ENCODE data around the gene LRP1-AS. TPM values are rescaled to one million over a fixed set of nuclear protein-coding genes. Genes with fewer than 3 reads are reported as not detected.
A peak's percentile ranks its signal among the peaks of the same experiment; 100 is the strongest.

Gene LRP1-AS
- total RNA-seq, 2 donors from 2014 or later: not detected

GRCh38 chr12:57110104-57111030, 37.1 kb downstream of the LRP1-AS start:
- ATAC-seq: peak; percentile 42
- intact Hi-C loops (cut with DNase I, micrococcal nuclease): loop anchor here (5.0 to 10.0 kb wide), 2 partner anchors 46 to 98 kb away; no protein-coding TSS in a partner anchor
- DNase-seq: peak; percentile 73 to 87

GRCh38 chr12:57109207-57110103, 38.0 kb downstream of the LRP1-AS start:
- no peak for DNase-seq
- ATAC-seq: no peak
- intact Hi-C loops (cut with DNase I, micrococcal nuclease): loop anchor here (5.0 to 10.0 kb wide), 2 partner anchors 45 to 97 kb away; no protein-coding TSS in a partner anchor

DNA sequence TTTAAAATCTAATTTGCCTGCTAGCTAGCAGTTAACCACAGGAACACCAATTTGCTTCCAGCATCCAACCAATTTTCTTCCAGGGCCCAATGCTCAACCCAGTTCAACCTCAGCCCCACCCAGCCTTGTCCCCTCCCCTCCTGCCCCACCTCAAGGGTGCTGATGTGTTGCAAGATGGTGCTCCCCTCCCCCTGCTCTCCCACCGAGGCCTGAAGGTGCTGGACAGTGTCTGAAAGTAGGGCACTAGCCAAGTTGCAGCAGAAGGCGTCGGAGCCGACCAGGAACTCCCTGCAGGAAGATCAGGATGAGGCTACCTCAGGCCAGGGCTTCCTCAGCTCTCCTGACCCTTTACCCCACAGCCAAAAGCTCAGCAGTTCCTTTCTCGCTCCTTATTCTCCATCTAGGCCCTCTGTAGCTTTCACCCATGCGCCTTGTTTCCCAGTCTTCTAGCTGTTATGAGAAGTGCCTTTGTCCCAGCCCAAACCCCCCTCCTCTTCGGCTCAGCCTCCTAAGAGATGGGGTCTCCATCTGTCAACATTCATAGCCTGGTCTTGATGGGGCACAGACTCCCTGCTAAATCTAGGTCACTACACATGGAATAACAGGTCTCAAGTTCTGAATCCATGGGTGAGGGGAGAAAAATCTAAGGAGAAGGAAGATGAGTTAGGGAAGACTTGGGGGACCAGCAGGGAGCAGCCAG, 39.8 kb downstream of the LRP1-AS start:
- DNase-seq: no peak
- intact Hi-C loops (cut with DNase I, micrococcal nuclease): no loop called here
- no peak for ATAC-seq

DNA sequence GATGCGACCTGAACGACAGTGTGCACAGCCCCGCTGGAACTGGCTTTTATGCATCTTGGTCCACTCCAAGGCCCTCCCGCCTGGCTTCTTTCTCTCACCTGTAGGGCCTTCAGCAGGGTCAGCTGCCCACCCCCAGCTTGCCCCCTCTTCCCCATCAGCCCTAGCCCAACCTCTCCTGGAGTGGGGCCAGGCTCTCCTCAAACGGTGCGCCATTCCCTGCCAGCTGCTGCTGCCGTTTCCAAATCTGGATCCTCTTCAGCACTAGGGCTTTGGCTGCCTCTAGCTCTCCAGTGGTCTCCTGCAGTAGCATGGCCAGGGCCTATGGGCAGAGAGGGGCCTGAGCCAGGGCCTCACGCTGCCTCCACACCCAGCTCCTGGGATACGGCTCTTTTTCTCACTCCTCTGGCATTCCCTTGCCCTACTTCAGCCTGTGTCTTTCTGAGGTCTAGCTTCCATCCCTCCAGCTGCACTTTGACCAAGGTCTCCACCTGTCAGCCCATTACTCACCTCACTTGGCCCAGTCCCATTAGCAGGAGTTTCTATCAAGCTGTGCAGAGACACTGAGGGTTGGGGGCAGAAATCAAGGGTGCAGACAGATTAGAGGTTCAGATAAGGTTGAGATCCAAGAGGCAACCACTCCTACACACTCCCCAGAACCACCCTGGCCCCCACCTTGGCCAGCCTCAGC, 41.3 kb downstream of the LRP1-AS start:
- DNase-seq: no peak
- no peak for ATAC-seq
- intact Hi-C loops (cut with DNase I, micrococcal nuclease): no loop called here

- DNase-seq: no peak
- no peak for ATAC-seq
- intact Hi-C loops (cut with DNase I, micrococcal nuclease): no loop called here
These were observed 42.2 kb downstream of the LRP1-AS start for GRCh38 chr12:57105011-57105753.

- intact Hi-C loops (cut with DNase I, micrococcal nuclease): no loop called here
- DNase-seq: no peak
These were observed 43.0 kb downstream of the LRP1-AS start for GRCh38 chr12:57104292-57104910.

GRCh38 chr12:57103856-57104255, 43.6 kb downstream of the LRP1-AS start:
- DNase-seq (no peak), ATAC-seq (no peak)
- intact Hi-C loops (cut with DNase I, micrococcal nuclease): no loop called here

More at GRCh38 chr12:57104292-57104910, 43.0 kb downstream of the LRP1-AS start:
- ATAC-seq: no peak

- intact Hi-C loops (cut with DNase I, micrococcal nuclease): no loop called here
- DNase-seq (peak in 1 of 2 donors; percentile 47), ATAC-seq (peak; percentile 81)
These were observed 45.3 kb downstream of the LRP1-AS start for GRCh38 chr12:57101892-57102695.

- intact Hi-C loops (cut with DNase I, micrococcal nuclease): no loop called here
- DNase-seq (no peak), ATAC-seq (no peak)
These were observed 47.7 kb downstream of the LRP1-AS start for GRCh38 chr12:57099766-57100165.

GRCh38 chr12:57099047-57099714, 48.2 kb downstream of the LRP1-AS start:
- DNase-seq: no peak
- intact Hi-C loops (cut with DNase I, micrococcal nuclease): no loop called here
- no peak for ATAC-seq

GRCh38 chr12:57098546-57098945, 48.9 kb downstream of the LRP1-AS start:
- intact Hi-C loops (cut with DNase I, micrococcal nuclease): no loop called here
- no peak for DNase-seq
- no peak for ATAC-seq

- ATAC-seq: no peak
- intact Hi-C loops (cut with DNase I, micrococcal nuclease): no loop called here
- DNase-seq: no peak
These were observed 49.9 kb downstream of the LRP1-AS start for GRCh38 chr12:57097554-57097835.

DNA sequence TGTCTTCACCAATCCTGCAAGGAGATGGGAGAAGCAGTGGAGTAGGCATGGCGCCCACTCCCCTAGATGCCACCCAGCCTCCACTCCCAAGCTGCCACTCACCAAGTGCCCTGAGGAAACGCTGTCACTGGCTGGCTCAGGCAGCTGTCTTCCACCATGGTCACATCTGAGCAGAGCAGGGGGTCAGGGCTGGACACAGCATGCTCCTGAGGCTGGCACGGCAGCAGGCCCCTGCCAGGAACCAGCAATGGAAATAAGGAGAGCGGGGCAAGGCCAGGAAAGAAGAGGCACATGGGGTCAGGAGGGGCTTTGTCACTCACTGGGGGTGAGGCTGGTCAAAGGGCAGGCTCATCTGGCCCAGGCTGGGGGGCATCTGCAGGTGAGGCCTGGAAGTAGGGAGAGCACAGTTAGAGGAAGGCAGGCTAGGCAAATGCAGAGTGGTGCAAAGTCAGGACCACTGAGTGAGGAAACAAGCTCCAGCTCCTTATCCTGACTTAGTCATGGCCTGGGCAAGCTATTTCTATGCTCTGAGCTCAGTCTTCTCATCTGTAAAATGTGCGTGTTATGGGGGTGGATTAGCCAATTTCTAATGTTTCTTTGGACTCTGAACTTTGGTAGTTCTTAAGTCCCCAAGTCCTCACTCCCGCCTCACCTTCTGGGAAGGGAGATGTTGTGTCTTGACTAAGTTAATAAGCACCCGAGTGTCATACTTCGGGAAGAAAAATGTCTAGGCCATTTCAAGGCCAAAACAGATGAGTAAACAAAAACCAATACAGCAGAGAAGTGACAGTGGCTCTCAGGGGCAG, 50.5 kb downstream of the LRP1-AS start:
- intact Hi-C loops (cut with DNase I, micrococcal nuclease): no loop called here
- DNase-seq (no peak), ATAC-seq (no peak)

DNA sequence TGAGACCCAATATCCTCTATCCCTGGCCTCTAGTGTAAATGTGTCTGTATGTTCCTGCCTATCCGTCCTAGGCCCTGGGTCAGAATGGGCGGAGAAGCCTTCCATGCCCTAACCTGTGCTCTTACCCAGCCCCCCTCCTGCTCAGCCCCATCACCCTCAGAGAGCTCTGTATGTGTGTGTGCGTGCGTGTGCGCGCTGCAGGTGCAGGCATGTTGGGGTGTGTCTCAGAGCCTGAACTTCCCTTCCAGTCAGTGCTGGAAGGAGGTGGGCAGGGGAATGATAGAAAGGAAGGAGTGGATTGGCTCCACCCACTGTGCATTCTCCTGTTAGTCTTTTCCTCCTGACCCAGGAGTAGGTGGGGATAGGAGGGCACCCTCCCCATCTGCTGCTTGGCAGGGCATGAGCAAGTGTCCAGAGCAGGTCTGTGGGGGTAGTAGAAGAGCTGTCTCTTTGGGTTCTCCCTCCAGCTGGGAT, 51.3 kb downstream of the LRP1-AS start:
- intact Hi-C loops (cut with DNase I, micrococcal nuclease): no loop called here
- no peak for DNase-seq
- peak; percentile 50 for ATAC-seq

- intact Hi-C loops (cut with DNase I, micrococcal nuclease): no loop called here
- ATAC-seq (no peak), DNase-seq (no peak)
These were observed 52.0 kb downstream of the LRP1-AS start for GRCh38 chr12:57095440-57095839.

Data from left colon (tissue), 2 donors.